K562 (cell line): ENCODE measurements around the gene CERS4. TPM values are rescaled to one million over a fixed set of nuclear protein-coding genes. Genes with fewer than 3 reads are reported as not detected.
"Not testable (repeated sequence)": the region's sequence is repeated elsewhere in the genome, so short reads cannot be mapped to it uniquely, and the experiment has no call there.

Source experiments
- ATAC-seq: fragments of 200-7000 bp; cut with Tn5 transposase; 3 replicates; pipeline ENCODE4 v1.9.1; 2020; ENCODE audit warnings: moderate library complexity
- BruUV-seq: library from RNA; stranded (reverse); fragments of 400-500 nt; replicated peaks from 2 replicates; lab custom pipeline; 2021; lab: Mats Ljungman, UMichigan
- CTCF ChIA-PET: fragments of 300-600 bp; formaldehyde crosslinking; extraction: SDS; loops from one replicate; lab custom pipeline; 2021; ENCODE audit warnings: low intra/inter-chr PET ratio; lab: Yijun Ruan, JAX
- POLR2A ChIA-PET: fragments of 300-600, 350-650 bp; sonication (Branson Sonifier 250); formaldehyde crosslinking; extraction: SDS; loops from one replicate; lab custom pipeline; 2021; ENCODE audit warnings: antibody characterized with exemption, inconsistent platforms; lab: Yijun Ruan, JAX
- DNase-seq, 4 experiments: peaks; one replicate each; pipeline versions ENCODE4 v3.0.0 to v3.0.0-alpha.2; 2011 to 2018; ENCODE audit warnings: low spot score in 3 of 4, mixed read lengths in 3 of 4; ENCODE audit errors: extremely low read depth in 1 of 4
- FAIRE-seq: peaks from 2 replicates; lab custom pipeline; 2011; peaks lifted over from hg19 to GRCh38; lab: Jason Lieb, UNC
- H2AFZ ChIP-seq: 2 replicates; pipeline ENCODE4 v1.6.0; 2011; ENCODE audit warnings: low read depth, low read length, control low read depth, inconsistent platforms
- H3K27ac ChIP-seq: fragments of 200-600 bp; 3 replicates; pipeline ENCODE4 v1.8.0; 2011; ENCODE audit warnings: low read depth, mild to moderate bottlenecking, control low read depth, inconsistent platforms, low read length, moderate library complexity, mixed read lengths; ENCODE audit errors: extremely low read depth
- H3K27me3 ChIP-seq, 2 experiments: fragments of 300-600 bp in 1 of 2; 2 replicates in 1 of 2; 3 replicates in 1 of 2; pipeline versions ENCODE4 v1.6.0 to v1.8.0; 2011; ENCODE audit warnings: inconsistent platforms in 2 of 2, low read length in 2 of 2, mild to moderate bottlenecking in 1 of 2, mixed read lengths in 1 of 2, moderate library complexity in 1 of 2; ENCODE audit not compliant: control insufficient read depth in 2 of 2, insufficient read depth in 2 of 2
- H3K36me3 ChIP-seq: fragments of 300-600 bp; 3 replicates; pipeline ENCODE4 v1.8.0; 2011; ENCODE audit warnings: mild to moderate bottlenecking, low read length, inconsistent platforms; ENCODE audit not compliant: control insufficient read depth, insufficient read depth
- H3K4me1 ChIP-seq, 2 experiments: fragments of 200-600 bp in 1 of 2; replicated peaks in 1 of 2; 2 replicates in 1 of 2; 3 replicates in 1 of 2; pipeline versions ENCODE4 v1.5.1 to v1.8.0; 2011; ENCODE audit warnings: inconsistent platforms in 2 of 2, low read length in 2 of 2, mild to moderate bottlenecking in 1 of 2, mixed read lengths in 1 of 2, moderate library complexity in 1 of 2; ENCODE audit not compliant: control insufficient read depth in 2 of 2, insufficient read depth in 2 of 2
- H3K4me2 ChIP-seq: 2 replicates; pipeline ENCODE4 v1.6.1; 2011; ENCODE audit warnings: low read length, control low read depth, inconsistent platforms, mixed read lengths; ENCODE audit not compliant: insufficient read depth
- H3K4me3 ChIP-seq: fragments of 200-600 bp; sonication (generic), shearing (Covaris generic); 2 replicates; pipeline ENCODE4 v1.5.1; 2016; ENCODE audit warnings: control low read depth, inconsistent platforms
- H3K79me2 ChIP-seq: fragments of 200-600 bp; 3 replicates; pipeline ENCODE4 v1.8.0; 2011; ENCODE audit warnings: low read length, inconsistent platforms; ENCODE audit not compliant: control insufficient read depth, insufficient read depth
- H3K9ac ChIP-seq, 2 experiments: 2 replicates each; pipeline versions ENCODE4 v1.6.0 to v1.6.1; 2011; ENCODE audit warnings: low read depth in 2 of 2, low read length in 2 of 2, control low read depth in 1 of 2, inconsistent platforms in 1 of 2, mild to moderate bottlenecking in 1 of 2, mixed read lengths in 1 of 2; ENCODE audit not compliant: insufficient read depth in 1 of 2
- H3K9me1 ChIP-seq: one replicate; pipeline ENCODE4 v1.6.0; 2011; ENCODE audit warnings: inconsistent platforms, mild to moderate bottlenecking, low read length, moderate library complexity; ENCODE audit not compliant: control insufficient read depth, insufficient read depth
- H3K9me3 ChIP-seq: replicated peaks from 2 replicates; pipeline ENCODE4 v1.5.1; 2011; ENCODE audit warnings: low read depth, low read length, inconsistent platforms; ENCODE audit not compliant: control insufficient read depth, insufficient read depth
- H4K20me1 ChIP-seq: replicated peaks from 2 replicates; pipeline ENCODE4 v1.6.1; 2011; ENCODE audit warnings: low read length, inconsistent platforms, mixed read lengths; ENCODE audit not compliant: control insufficient read depth, insufficient read depth
- BHLHE40 ChIP-seq: IDR thresholded peaks from 2 replicates; pipeline ENCODE4 v1.6.1; 2011; ENCODE audit warnings: low read length, improper control_type of control experiment
- ZKSCAN8 ChIP-seq: fragments of 200-800 bp; sonication (Bioruptor generic); IDR thresholded peaks from 2 replicates; pipeline ENCODE4 v1.6.1; 2016; ENCODE audit warnings: missing genetic modification characterization, missing compliant biosample characterization
- WGBS: fragments of 100-300 bp; shearing (Covaris generic); methylation state at CpG from one replicate; pipeline ENCODE4 v1.1.6; 2016; ENCODE audit warnings: low coverage, mixed read lengths; ENCODE audit not compliant: insufficient coverage; ENCODE audit errors: missing lambda C conversion rate; 5-methylcytosine and 5-hydroxymethylcytosine counted together
- in situ Hi-C: fragments of 300-500 bp; cut with MboI; formaldehyde crosslinking; loops from 4 replicates; pipeline ENCODE4 v1.15.0; 2018; ENCODE audit warnings: inconsistent platforms, mixed read lengths
- intact Hi-C: fragments of 100-400 bp; cut with micrococcal nuclease; formaldehyde crosslinking; loops from 2 replicates; pipeline ENCODE4 v1.14.2; 2022
- polyA plus RNA-seq, 8 experiments: library from polyadenylated mRNA; depleted of rRNA in 4 of 8; stranded (reverse) in 5 of 8; unstranded in 3 of 8; fragments of >200 nt; fragmentation: Nextera tagmentation in 2 of 8; fragmentation: Illumina TruSeq in 1 of 8; extraction: Ambion mirVana in 2 of 8; extraction: Trizol in 1 of 8; gene quantifications; 2 replicates each; pipeline versions ENCODE4 v1.2.1 to v1.2.3, GENCODE V29; 2011 to 2014; ENCODE audit warnings: inconsistent platforms in 1 of 8, missing spikeins in 1 of 8
- total RNA-seq, 7 experiments: library from RNA; depleted of rRNA in 6 of 7; stranded (reverse); fragments of >200 nt in 6 of 7; fragmentation: Illumina TruSeq in 2 of 7; extraction: Trizol in 2 of 7; gene quantifications; 2 replicates each; pipeline versions ENCODE4 v1.2.1 to v1.2.3, GENCODE V29; 2011 to 2021; ENCODE audit warnings: low replicate concordance in 1 of 7

Gene CERS4
- total and polyA plus RNA-seq, 9 of the 15 experiments (the other 6 are each of a cell fraction or from before 2014, with no cell fraction given), result 0.14 to 4.4 (median 2.9) TPM; not detected in 1

DNA sequence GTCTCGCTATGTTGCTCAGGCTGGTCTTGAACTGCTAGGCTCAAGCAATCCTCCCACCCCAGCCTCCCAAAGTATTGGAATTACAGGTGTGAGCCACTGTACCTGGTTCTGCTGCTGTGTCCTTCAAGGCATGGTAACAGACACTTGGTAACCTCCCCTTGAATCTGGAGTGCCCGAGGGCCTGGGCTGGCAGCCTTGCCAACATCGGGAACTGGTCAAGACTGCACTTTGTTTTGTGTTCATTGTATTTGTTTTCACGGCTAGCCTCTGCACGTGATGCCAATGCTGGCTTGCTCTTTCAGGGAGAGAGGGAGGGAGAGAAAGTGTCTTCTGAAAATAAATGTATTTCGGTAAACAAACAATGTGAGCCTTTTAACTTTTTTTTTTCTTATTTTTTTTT lies 12.0 kb downstream of the CERS4 start:
- Histone ChIP-seq H4K20me1 (no peaks in the 10 kb centered on the region; the same call in 1 of the 2 replicates), H3K27ac (no peak overlapping the region), H3K9me1 (no peaks in the 10 kb centered on the region), H3K79me2 (no peaks in the 10 kb centered on the region), H3K9me3 (no peaks in the 10 kb centered on the region)
- ATAC-seq, result no peak
- in situ Hi-C loops, result no loop called here
- WGBS, result 26% methylated on average over 6 of the region's 6 CpGs
- TF ChIP-seq ZKSCAN8 (CRISPR knock-in tag) (no peak), BHLHE40 (0 out of 2 replicates have a peak, but pooled peaks have one; percentile 28)
- TF ChIP-seq, all 486 proteins: peak for 1
- Histone ChIP-seq H2AFZ (no peak overlapping the region), H3K4me1 (peaks cover 0 to 5% of the 10 kb centered on the region in 2 experiments; a peak in 1 of 5 replicates), H3K36me3 (no peaks in the 10 kb centered on the region), H3K4me3 (no peak overlapping the region), H3K9ac (no peak overlapping the region), H3K27me3 (peaks cover 11 to 29% of the 10 kb centered on the region in 2 experiments; a peak in 4 of 5 replicates), H3K4me2 (no peak overlapping the region)
- ChIA-PET CTCF (no interaction called here), POLR2A (no interaction called here)
- no peak for DNase-seq
- no peak for FAIRE-seq
- no TSS peak for BruUV-seq
- intact Hi-C loops, result no loop called here

DNA sequence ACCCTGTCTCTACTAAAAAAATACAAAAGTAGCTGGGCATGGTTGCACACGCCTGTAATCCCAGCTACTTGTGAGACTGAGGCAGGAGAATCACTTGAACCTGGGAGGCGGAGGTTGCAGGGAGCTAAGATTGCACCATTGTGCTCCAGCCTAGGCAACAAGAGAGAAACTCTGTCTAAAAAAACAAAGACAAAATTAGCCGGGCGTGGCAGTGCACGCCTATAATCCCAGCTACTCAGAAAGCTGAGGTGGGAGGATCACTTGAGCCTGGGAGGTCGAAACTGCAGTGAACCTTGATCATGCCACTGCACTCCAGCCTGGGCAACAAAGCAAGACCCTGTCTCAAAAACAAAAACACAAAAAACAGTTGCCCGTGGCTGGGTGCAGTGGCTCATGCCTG lies 14.3 kb downstream of the CERS4 start:
- H3K4me3 ChIP-seq, ATAC-seq, H4K20me1 ChIP-seq, H3K4me1 ChIP-seq, H3K9me3 ChIP-seq, H3K27ac ChIP-seq, in situ Hi-C loops, H3K36me3 ChIP-seq, BruUV-seq, H3K9ac ChIP-seq, DNase-seq, H3K9me1 ChIP-seq, H3K79me2 ChIP-seq, H2AFZ ChIP-seq, H3K4me2 ChIP-seq, intact Hi-C loops, FAIRE-seq, POLR2A ChIA-PET, CTCF ChIA-PET: not testable (repeated sequence)
- H3K27me3 ChIP-seq, result peaks cover 7 to 31% of the 10 kb centered on the region in 2 experiments; a peak in 4 of 5 replicates
- WGBS, result 3% methylated on average over 7 of the region's 7 CpGs
